Adrenal gland (tissue), 12 donors: ENCODE results near the gene ATG10. TPM values are rescaled to one million over a fixed set of nuclear protein-coding genes. Genes with fewer than 3 reads are reported as not detected.

Experiments used
- DNase-seq, 7 donors: peaks; one replicate each; pipeline ENCODE4 v3.0.0-alpha.2; 2019 to 2020
- H3K27ac ChIP-seq, 5 donors: fragments of 200-600 bp; sonication (generic) in 4 of 5; 1 replicate in 3 of 5; 2 replicates in 2 of 5; pipeline versions ENCODE4 v1.5.1 to v1.8.0; 2016 to 2020; ENCODE audit warnings: mild to moderate bottlenecking in 1 of 5
- H3K27me3 ChIP-seq: fragments of 200-600 bp; 2 replicates; pipeline ENCODE4 v1.8.0; 2021
- H3K36me3 ChIP-seq, 2 donors: fragments of 200-600 bp; replicated peaks in 1 of 2; 1 replicate in 1 of 2; 2 replicates in 1 of 2; pipeline versions ENCODE4 v1.5.1 to v1.8.0; 2018 to 2022
- H3K4me1 ChIP-seq, 2 donors: fragments of 200-600 bp; replicated peaks in 1 of 2; 1 replicate in 1 of 2; 2 replicates in 1 of 2; pipeline versions ENCODE4 v1.5.1 to v1.8.0; 2018 to 2021
- H3K4me3 ChIP-seq, 4 donors: fragments of 200-600 bp; sonication (generic) in 3 of 4; one replicate each; pipeline ENCODE4 v1.5.1; 2016 to 2018
- H3K9me3 ChIP-seq, 3 donors: fragments of 200-600 bp; sonication (generic) in 1 of 3; replicated peaks in 1 of 3; 1 replicate in 2 of 3; 2 replicates in 1 of 3; pipeline versions ENCODE4 v1.5.1 to v1.8.0; 2016 to 2021
- CTCF ChIP-seq, 6 experiments: fragments of 450-650 bp in 4 of 6; fragments of 200-600 bp in 2 of 6; sonication (generic) in 1 of 6; IDR thresholded peaks; 1 replicate in 5 of 6; 2 replicates in 1 of 6; pipeline versions ENCODE4 v1.5.1 to v1.8.0; 2016 to 2021; ENCODE audit warnings: antibody characterized with exemption in 6 of 6, mild to moderate bottlenecking in 2 of 6, moderate library complexity in 1 of 6
- POLR2A ChIP-seq, 2 donors: fragments of 450-650 bp; IDR thresholded peaks; one replicate each; pipeline ENCODE4 v1.6.1; 2017; ENCODE audit warnings: antibody characterized with exemption in 2 of 2, mild to moderate bottlenecking in 2 of 2, moderate library complexity in 1 of 2
- WGBS, 4 donors: extraction: QIAGEN DNeasy Blood & Tissue Kit in 2 of 4; methylation state at CpG; one replicate each; pipeline versions ENCODE4 v1.1.5 to v1.1.7; 2013 to 2017; 5-methylcytosine and 5-hydroxymethylcytosine counted together
- intact Hi-C, 2 donors: fragments of 100-400 bp; cut with DNase I; formaldehyde crosslinking; loops; one replicate each; pipeline versions ENCODE4 v1.14.1 to v1.15.0; 2022 to 2023
- polyA plus RNA-seq, 3 donors: library from polyadenylated mRNA; stranded (reverse); fragments of 200-250 nt in 2 of 3; fragments of 350-450 nt in 1 of 3; fragmentation: Illumina TruSeq in 1 of 3; extraction: RNeasy Lipid Tissue Mini Kit (QIAGEN cat#74804) in 1 of 3; gene quantifications; one replicate each; pipeline ENCODE4 v1.2.3, GENCODE V29; 2013 to 2014
- total RNA-seq, 9 donors: library from RNA; depleted of rRNA in 4 of 9; stranded (reverse); fragments of >200 nt in 4 of 9; fragments of 120-200 nt in 1 of 9; fragmentation: NEBNext Ultra II Directional in 1 of 9; extraction: Animal tissue kit (Norgen Biotek cat#: 25700) in 1 of 9; gene quantifications; one replicate each; pipeline versions ENCODE4 v1.1.0 to v1.2.4, GENCODE V29; 2013 to 2023
- donor health status: healthy with polysubstance abuse.
- donor health status: Bipolar disorder and iron deficiency.
- donor health status: DM: yes; HTN: yes; CAD: no.
- donor health status: DM: no; HTN: no; CAD: no.
- donor health status: DM: no; HTN: no; CAD: no.
- donor health status: DM: yes; HTN: yes; CAD: no.

The ATG10 gene
- total and polyA plus RNA-seq, 12 donors, result 4.0 to 15.1 (median 7.1) TPM

DNA sequence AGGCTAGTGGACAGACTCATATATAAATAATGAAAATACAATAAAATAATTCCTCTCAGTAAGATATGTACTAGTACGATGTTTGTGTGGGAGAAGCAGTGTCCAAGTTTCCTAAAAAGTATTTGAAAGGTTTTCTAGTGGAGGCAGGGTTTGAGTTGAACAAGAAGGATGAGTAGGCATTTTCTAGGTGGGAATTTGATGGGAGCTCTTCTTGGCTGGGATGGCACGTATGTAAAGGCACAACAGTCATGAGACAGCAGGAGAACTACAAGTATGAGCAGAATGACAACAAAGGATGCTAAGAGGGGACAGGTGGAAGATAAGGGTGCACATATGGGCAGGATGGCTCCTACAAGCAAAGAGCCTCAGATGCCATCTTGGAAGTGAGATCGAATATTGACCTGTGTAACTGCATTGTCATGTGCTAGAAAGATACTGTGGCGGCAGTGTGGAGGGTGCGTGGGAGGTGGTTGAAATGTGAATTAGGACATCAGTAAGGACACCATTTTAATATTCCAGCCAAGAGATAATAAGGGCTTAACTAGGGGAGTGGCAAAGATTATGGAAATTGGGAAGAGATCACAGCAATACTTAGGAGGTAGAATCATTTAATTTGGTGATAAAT lies 170.5 kb downstream of the ATG10 start:
- TF ChIP-seq POLR2A (IDR thresholded peaks at IDR 0.05) (no peak), CTCF (IDR thresholded peaks at IDR 0.05) (no peak)
- Histone ChIP-seq H3K4me1 (no peaks in the 10 kb centered on the region), H3K9me3 (no peaks in the 10 kb centered on the region), H3K27me3 (no peaks in the 10 kb centered on the region), H3K36me3 (no peaks in the 10 kb centered on the region), H3K27ac (no peak overlapping the region), H3K4me3 (no peak overlapping the region)
- intact Hi-C loops, result no loop called here
- 94 to 99% (median 97%) methylated on average over 5 of the region's 5 CpGs for WGBS, 4 donors
- no peak for DNase-seq

- intact Hi-C loops, result no loop called here
- WGBS, 4 donors, result 73 to 86% (median 79%) methylated on average over 6 of the region's 6 CpGs
- no peaks in the 10 kb centered on the region for H3K36me3 ChIP-seq
- H3K4me1 ChIP-seq, result no peaks in the 10 kb centered on the region
- H3K4me3 ChIP-seq, result no peak overlapping the region
- no peaks in the 10 kb centered on the region for H3K27me3 ChIP-seq
- no peaks in the 10 kb centered on the region for H3K9me3 ChIP-seq
- DNase-seq, result no peak
- no peak overlapping the region for H3K27ac ChIP-seq
- TF ChIP-seq POLR2A (IDR thresholded peaks at IDR 0.05), result no peak
- no peak for TF ChIP-seq CTCF (IDR thresholded peaks at IDR 0.05)
Measured at GRCh38 chr5:82142928-82143577, 171.2 kb downstream of the ATG10 start.

DNA sequence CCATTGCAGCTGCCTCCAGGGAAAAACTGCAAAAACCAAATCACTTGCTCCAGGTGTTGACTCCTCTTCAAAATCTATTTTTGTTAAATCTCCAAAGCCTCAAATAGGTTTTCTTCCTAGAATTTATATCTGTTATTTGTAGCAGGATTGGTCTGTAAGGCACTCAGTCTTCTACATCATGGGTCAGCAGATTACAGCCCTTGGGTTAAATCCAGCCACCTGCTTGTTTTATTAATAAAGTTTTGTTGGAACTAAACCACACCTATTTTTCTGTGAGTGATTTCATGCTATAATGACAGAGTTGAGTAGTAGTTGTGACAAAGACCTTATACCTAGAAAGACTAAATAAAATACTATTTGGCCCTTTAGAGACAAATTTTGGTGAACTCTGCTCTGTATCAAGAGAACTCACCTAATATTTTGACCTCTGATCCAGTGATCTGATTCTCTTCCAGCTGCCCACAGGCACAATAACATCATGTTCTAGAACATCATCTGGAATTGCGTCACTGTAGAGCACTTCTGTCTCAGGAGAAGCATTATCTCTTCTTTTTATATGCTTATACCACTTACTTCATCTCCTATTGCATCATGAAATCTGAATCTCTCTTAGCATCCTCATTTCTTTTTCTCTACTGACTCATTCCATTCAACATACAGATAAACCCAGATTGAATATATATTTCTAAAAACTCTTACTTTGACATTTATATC lies 176.2 kb downstream of the ATG10 start:
- intact Hi-C loops, result no loop called here
- no peak overlapping the region for H3K4me3 ChIP-seq
- no peak for TF ChIP-seq POLR2A (IDR thresholded peaks at IDR 0.05)
- TF ChIP-seq CTCF (IDR thresholded peaks at IDR 0.05), result no peak
- no peaks in the 10 kb centered on the region for H3K9me3 ChIP-seq
- H3K27me3 ChIP-seq, result no peaks in the 10 kb centered on the region
- H3K4me1 ChIP-seq, result peaks cover 0 to 5% of the 10 kb centered on the region in 2 donors
- no peak for DNase-seq
- no peak overlapping the region for H3K27ac ChIP-seq
- H3K36me3 ChIP-seq, result no peaks in the 10 kb centered on the region
- WGBS, 4 donors, result 79 to 89% (median 86%) methylated on average over 1 of the region's 1 CpG

- Histone ChIP-seq H3K27ac (no peak overlapping the region), H3K27me3 (no peaks in the 10 kb centered on the region), H3K4me3 (no peak overlapping the region), H3K36me3 (no peaks in the 10 kb centered on the region), H3K4me1 (peaks cover 0 to 5% of the 10 kb centered on the region in 2 donors), H3K9me3 (no peaks in the 10 kb centered on the region)
- no peak for TF ChIP-seq POLR2A (IDR thresholded peaks at IDR 0.05)
- TF ChIP-seq CTCF (IDR thresholded peaks at IDR 0.05), result no peak
- intact Hi-C loops, result no loop called here
- no peak for DNase-seq
Measured at GRCh38 chr5:82149434-82149833, 177.6 kb downstream of the ATG10 start.
